ENCODE measurements around the gene KLRF1. TPM values are rescaled to one million over a fixed set of nuclear protein-coding genes. Genes with fewer than 3 reads are reported as not detected.

The KLRF1 gene
- total RNA-seq, 1 experiment from 2014 or later: not detected

DNA sequence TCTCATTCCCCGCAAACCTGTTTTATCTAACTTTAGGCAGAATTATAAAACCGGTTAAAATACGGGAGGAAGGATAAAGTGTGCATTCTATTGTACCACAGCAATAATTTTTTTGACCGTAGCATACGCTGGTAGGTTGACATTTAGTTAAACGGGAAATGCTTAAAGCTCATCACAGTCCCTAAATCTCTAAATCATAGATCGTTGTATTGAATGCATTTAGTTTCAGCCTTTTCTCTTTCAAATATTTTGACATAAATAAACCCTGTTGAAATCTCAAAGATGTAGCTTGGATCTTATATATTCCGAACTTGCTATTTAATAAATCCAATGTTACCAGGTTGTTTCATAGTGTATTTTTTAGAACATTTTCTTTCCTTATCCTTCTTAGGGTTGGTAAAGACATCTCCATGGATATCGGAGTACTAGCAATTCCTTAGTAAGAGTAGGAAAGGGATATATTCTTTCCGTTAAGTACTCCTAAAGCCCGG is 41.1 kb downstream of the KLRF1 start:
- H3K4me2 ChIP-seq (ENCODE audit: insufficient read depth, insufficient read length, low read length): no peak overlapping the region
- TF ChIP-seq CTCF (conservative IDR thresholded peaks at IDR 0.05): no peak
- no peak overlapping the region for H3K4me3 Mint-ChIP-seq

More for the DNA sequence above, 41.1 kb downstream of the KLRF1 start:
- H4K91ac ChIP-seq (ENCODE audit: insufficient read length, low read depth, low read length): no peak overlapping the region
- H3K27ac ChIP-seq (ENCODE audit: insufficient read length, low read depth, low read length): no peak overlapping the region
- peaks cover 2% of the 10 kb centered on the region for H4K20me1 ChIP-seq (ENCODE audit: control insufficient read depth, insufficient read depth, insufficient read length)
- no peak overlapping the region for H2AK5ac ChIP-seq (ENCODE audit: insufficient read length, low read length)
- H2BK120ac ChIP-seq (ENCODE audit: low read depth, low read length, poor library complexity, severe bottlenecking): no peak overlapping the region
- no peaks in the 10 kb centered on the region for H3K79me1 ChIP-seq (ENCODE audit: insufficient read depth, low read depth, low read length, poor library complexity, severe bottlenecking)
- no peak overlapping the region for H4K5ac ChIP-seq (ENCODE audit: insufficient read length, low read depth, low read length)
- no CpG with 5 or more reads among the region's 11 CpGs for WGBS (ENCODE audit: extremely low coverage, insufficient read length, low lambda C conversion rate)
- H3K27me3 Mint-ChIP-seq (ENCODE audit: low read depth): no peaks in the 10 kb centered on the region
- H3K4me1 Mint-ChIP-seq: peaks cover 24 to 27% of the 10 kb centered on the region in 2 experiments
- no peak overlapping the region for H3T11ph ChIP-seq (ENCODE audit: low read length)
- no peaks in the 10 kb centered on the region for H3K23me2 ChIP-seq (ENCODE audit: insufficient read length, low read depth, low read length, poor library complexity, severe bottlenecking)
- H3K4ac ChIP-seq (ENCODE audit: low read depth, low read length): no peak overlapping the region
- H4K8ac ChIP-seq (replicated peaks; ENCODE audit: insufficient read length, low read depth, low read length): no peak overlapping the region
- no peak overlapping the region for H3K18ac ChIP-seq (ENCODE audit: insufficient read length, low read depth, low read length)
- no peaks in the 10 kb centered on the region for H3K27me3 ChIP-seq (ENCODE audit: insufficient read depth, low read length)
- H3K9me3 ChIP-seq (ENCODE audit: control insufficient read depth, low read depth, low read length): no peaks in the 10 kb centered on the region
- no peak overlapping the region for H2BK12ac ChIP-seq (ENCODE audit: insufficient read length, low read depth, low read length)
- H2AFZ ChIP-seq (ENCODE audit: low read length): no peak overlapping the region
- no peak for DNase-seq
- H3K4me1 ChIP-seq (ENCODE audit: insufficient read depth, low read length): no peaks in the 10 kb centered on the region; the same call in 1 of the 2 replicates
- H3K9me3 Mint-ChIP-seq: no peaks in the 10 kb centered on the region
- H3K14ac ChIP-seq (ENCODE audit: insufficient read depth, low read length): no peak overlapping the region
- no peak overlapping the region for H2BK20ac ChIP-seq (ENCODE audit: low read depth, low read length, poor library complexity, severe bottlenecking)
- no peak overlapping the region for H2BK5ac ChIP-seq (ENCODE audit: insufficient read length, low read length)
- H3K79me2 ChIP-seq (ENCODE audit: insufficient read depth, low read length): no peaks in the 10 kb centered on the region
- H3K23ac ChIP-seq (ENCODE audit: insufficient read length, low read depth, low read length): no peak overlapping the region
- H3K36me3 Mint-ChIP-seq (ENCODE audit: insufficient read depth in 1 of 3, low read depth in 3 of 3): no peaks in the 10 kb centered on the region
- no peak overlapping the region for H3K56ac ChIP-seq (ENCODE audit: insufficient read length, low read depth, low read length)
- no peak overlapping the region for H2BK15ac ChIP-seq (ENCODE audit: low read depth, low read length)
- no peak overlapping the region for H3K27ac Mint-ChIP-seq
- H3K9ac ChIP-seq (ENCODE audit: extremely low read depth, insufficient read length, low read length): no peak overlapping the region
